ENCODE measurements around the gene RAD51B. TPM values are rescaled to one million over a fixed set of nuclear protein-coding genes. Genes with fewer than 3 reads are reported as not detected.

Gene RAD51B
- total and polyA plus RNA-seq, 9 of the 15 experiments (the other 6 are each of a cell fraction or from before 2014, with no cell fraction given) = 8.5 to 17.3 (median 11.3) TPM

- Histone ChIP-seq H3K36me3 (ENCODE audit: control insufficient read depth, insufficient read depth, low read length) (no peaks in the 10 kb centered on the region), H4K20me1 (replicated peaks; ENCODE audit: control insufficient read depth, insufficient read depth, low read length) (no peaks in the 10 kb centered on the region), H3K9me1 (ENCODE audit: control insufficient read depth, insufficient read depth, low read length) (no peaks in the 10 kb centered on the region), H2AFZ (ENCODE audit: low read depth, low read length) (no peak overlapping the region), H3K4me1 (replicated peaks in 1 of 2; ENCODE audit: control insufficient read depth in 2 of 2, insufficient read depth in 2 of 2, low read length in 2 of 2) (no peaks in the 10 kb centered on the region), H3K79me2 (ENCODE audit: control insufficient read depth, insufficient read depth, low read length) (no peaks in the 10 kb centered on the region), H3K9me3 (replicated peaks; ENCODE audit: control insufficient read depth, insufficient read depth, low read depth, low read length) (no peaks in the 10 kb centered on the region), H3K4me3 (no peak overlapping the region), H3K9ac (ENCODE audit: insufficient read depth in 1 of 2, low read depth in 2 of 2, low read length in 2 of 2) (no peak overlapping the region), H3K27ac (ENCODE audit: extremely low read depth, low read depth, low read length) (no peak overlapping the region), H3K4me2 (ENCODE audit: insufficient read depth, low read length) (no peak overlapping the region), H3K27me3 (ENCODE audit: control insufficient read depth in 2 of 2, insufficient read depth in 2 of 2, low read length in 2 of 2) (no peaks in the 10 kb centered on the region)
- intact Hi-C loops (cut with micrococcal nuclease) = no loop called here
- in situ Hi-C loops (cut with MboI) = no loop called here
- BruUV-seq (replicated peaks) = no TSS peak
- ATAC-seq (no peak), FAIRE-seq (no peak), DNase-seq (ENCODE audit: extremely low read depth in 1 of 4, low spot score in 3 of 4) (peak in 1 of 4 experiments; percentile 2)
- ChIA-PET POLR2A (no interaction called here), CTCF (ENCODE audit: low intra/inter-chr PET ratio) (no interaction called here)
- WGBS (ENCODE audit: insufficient coverage, low coverage, missing lambda C conversion rate) = 29% methylated on average over 3 of the region's 3 CpGs
- peak; percentile 61; the same call in 1 of the 2 replicates for TF ChIP-seq SOX6 (IDR thresholded peaks at IDR 0.05)
- TF ChIP-seq CCAR2 (IDR thresholded peaks at IDR 0.05; ENCODE audit: low read depth, low read length) = no peak
- TF ChIP-seq ZNF263 (CRISPR knock-in tag; IDR thresholded peaks at IDR 0.05; ENCODE audit: borderline replicate concordance) = no peak
Observed at GRCh38 chr14:68144051-68144681, 324.6 kb downstream of the RAD51B start.

GRCh38 chr14:68145036-68145435 lies 325.5 kb downstream of the RAD51B start:
- Histone ChIP-seq H3K9me1 (ENCODE audit: control insufficient read depth, insufficient read depth, low read length) (no peaks in the 10 kb centered on the region), H3K4me2 (ENCODE audit: insufficient read depth, low read length) (no peak overlapping the region), H3K27ac (ENCODE audit: extremely low read depth, low read depth, low read length) (no peak overlapping the region), H4K20me1 (replicated peaks; ENCODE audit: control insufficient read depth, insufficient read depth, low read length) (no peaks in the 10 kb centered on the region), H3K27me3 (ENCODE audit: control insufficient read depth in 2 of 2, insufficient read depth in 2 of 2, low read length in 2 of 2) (no peaks in the 10 kb centered on the region), H3K9me3 (replicated peaks; ENCODE audit: control insufficient read depth, insufficient read depth, low read depth, low read length) (no peaks in the 10 kb centered on the region), H3K79me2 (ENCODE audit: control insufficient read depth, insufficient read depth, low read length) (no peaks in the 10 kb centered on the region), H3K4me3 (no peak overlapping the region), H3K36me3 (ENCODE audit: control insufficient read depth, insufficient read depth, low read length) (no peaks in the 10 kb centered on the region), H2AFZ (ENCODE audit: low read depth, low read length) (no peak overlapping the region), H3K9ac (ENCODE audit: insufficient read depth in 1 of 2, low read depth in 2 of 2, low read length in 2 of 2) (no peak overlapping the region), H3K4me1 (replicated peaks in 1 of 2; ENCODE audit: control insufficient read depth in 2 of 2, insufficient read depth in 2 of 2, low read length in 2 of 2) (no peaks in the 10 kb centered on the region)
- no peak for DNase-seq (ENCODE audit: extremely low read depth in 1 of 4, low spot score in 3 of 4)
- ChIA-PET CTCF (ENCODE audit: low intra/inter-chr PET ratio) (no interaction called here), POLR2A (no interaction called here)
- BruUV-seq (replicated peaks) = no TSS peak
- in situ Hi-C loops (cut with MboI) = no loop called here
- WGBS (ENCODE audit: insufficient coverage, low coverage, missing lambda C conversion rate) = 88% methylated on average over 2 of the region's 2 CpGs
- ATAC-seq = no peak
- intact Hi-C loops (cut with micrococcal nuclease) = no loop called here
- no peak for FAIRE-seq
- no peak for TF ChIP-seq PHB2 (IDR thresholded peaks at IDR 0.05; ENCODE audit: low read depth)
- no peak for TF ChIP-seq RHOXF2B (CRISPR knock-in tag; conservative IDR thresholded peaks at IDR 0.05)
- TF ChIP-seq ZNF277 (CRISPR knock-in tag; IDR thresholded peaks at IDR 0.05; ENCODE audit: borderline replicate concordance) = no peak
- TF ChIP-seq SPI1 (IDR thresholded peaks at IDR 0.05; ENCODE audit: borderline replicate concordance, low read depth, low read length) = no peak
- no peak for TF ChIP-seq TBP (optimal IDR thresholded peaks at IDR 0.05; ENCODE audit: low read depth, low read length)
- no peak for TF ChIP-seq ZNF23 (CRISPR knock-in tag; IDR thresholded peaks at IDR 0.05)
- TF ChIP-seq ZNF785 (CRISPR knock-in tag; IDR thresholded peaks at IDR 0.05) = no peak
- no peak for TF ChIP-seq ELF1 (tag; IDR thresholded peaks at IDR 0.05)
- TF ChIP-seq ZNF584 (CRISPR knock-in tag; IDR thresholded peaks at IDR 0.05; ENCODE audit: low read depth) = no peak
- TF ChIP-seq THAP7 (CRISPR knock-in tag; IDR thresholded peaks at IDR 0.05) = no peak
- TF ChIP-seq TRIM25 (IDR thresholded peaks at IDR 0.05; ENCODE audit: borderline replicate concordance) = no peak

All from K562 (cell line).